ENCODE measurements around the gene PPARG.
"Not testable (repeated sequence)": the region's sequence is repeated elsewhere in the genome, so short reads cannot be mapped to it uniquely, and the experiment has no call there.

Gene PPARG

GRCh38 chr3:12288182-12289129, at the start of gene PPARG:
PPARG (plus strand) TSS chr3:12289070; CDS start chr3:12379712, 90,642 bp downstream.
- in situ Hi-C loops (cut with MboI; ENCODE audit: low sequenced_read_pairs): no loop called here

DNA sequence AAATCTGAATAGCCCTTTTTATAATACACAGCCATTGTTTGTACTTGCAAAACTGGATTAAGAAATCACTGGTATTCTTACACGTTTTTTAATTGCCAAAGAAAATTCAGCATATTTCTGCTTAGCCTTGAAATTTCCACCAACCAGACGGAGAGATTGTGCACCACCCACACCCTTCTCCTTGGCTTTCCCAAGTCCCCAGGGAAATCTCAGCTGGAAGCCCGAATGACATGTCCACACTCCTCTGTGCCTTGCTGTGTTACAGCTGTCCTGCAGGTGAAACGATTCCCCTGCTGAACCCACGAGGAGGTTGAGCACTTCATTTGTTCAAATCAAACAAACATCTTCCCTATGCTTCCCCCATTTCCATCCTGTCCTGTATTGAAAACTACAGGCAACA, 49.6 kb upstream of the PPARG start:
- in situ Hi-C loops (cut with MboI; ENCODE audit: low sequenced_read_pairs): no loop called here

DNA sequence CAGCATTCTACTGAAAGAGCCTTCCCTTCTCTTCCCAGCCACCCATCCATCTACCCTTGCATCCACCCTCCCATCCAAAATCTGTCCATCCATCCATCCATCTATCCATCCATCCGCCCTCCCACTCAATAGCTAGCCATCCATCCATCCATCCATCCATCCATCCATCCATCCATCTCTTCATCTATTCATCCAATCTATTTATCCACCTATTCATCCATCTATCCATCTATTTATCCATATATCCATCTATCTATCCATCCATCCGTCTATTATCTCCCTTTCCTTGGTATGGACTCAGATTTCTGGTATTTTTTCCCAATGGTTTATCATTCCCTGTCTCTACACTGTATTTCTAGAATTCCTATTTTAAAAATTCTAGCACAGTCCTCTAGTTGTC, 46.1 kb upstream of the PPARG start:
- in situ Hi-C loops (cut with MboI; ENCODE audit: low sequenced_read_pairs): no loop called here

DNA sequence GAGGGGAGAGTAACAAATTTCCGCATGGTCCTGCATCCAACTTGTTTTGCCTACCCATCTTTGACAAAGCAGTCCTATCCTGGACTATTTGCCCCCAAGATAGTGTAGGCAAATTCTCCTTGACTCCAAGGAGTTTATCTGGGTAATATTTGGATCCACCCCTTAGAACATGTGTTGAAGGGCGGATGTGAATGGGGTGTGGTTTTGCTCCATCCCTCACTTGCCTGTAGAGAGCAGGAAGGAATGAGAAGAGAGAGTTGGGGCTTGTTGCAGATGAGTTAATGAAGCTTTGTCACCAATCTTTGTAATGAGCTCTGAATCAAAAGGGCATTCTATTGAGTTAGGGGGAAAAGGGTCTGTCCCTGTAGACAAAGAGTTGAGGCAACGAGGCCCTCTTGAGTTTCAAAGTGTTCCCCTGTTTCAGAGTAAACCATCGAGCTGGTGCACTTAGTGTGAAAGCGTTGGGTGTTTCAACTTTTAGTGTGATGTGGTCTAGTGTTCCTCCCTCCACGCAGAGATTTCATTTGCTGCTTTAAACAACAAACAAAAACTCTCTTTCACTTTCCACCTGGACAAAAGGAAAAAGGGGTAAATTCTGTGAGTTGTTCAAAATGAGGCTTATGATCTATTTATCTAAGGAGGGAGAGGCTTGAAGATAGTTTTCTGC, 42.2 kb upstream of the PPARG start:
- in situ Hi-C loops (cut with MboI; ENCODE audit: low sequenced_read_pairs): no loop called here

DNA sequence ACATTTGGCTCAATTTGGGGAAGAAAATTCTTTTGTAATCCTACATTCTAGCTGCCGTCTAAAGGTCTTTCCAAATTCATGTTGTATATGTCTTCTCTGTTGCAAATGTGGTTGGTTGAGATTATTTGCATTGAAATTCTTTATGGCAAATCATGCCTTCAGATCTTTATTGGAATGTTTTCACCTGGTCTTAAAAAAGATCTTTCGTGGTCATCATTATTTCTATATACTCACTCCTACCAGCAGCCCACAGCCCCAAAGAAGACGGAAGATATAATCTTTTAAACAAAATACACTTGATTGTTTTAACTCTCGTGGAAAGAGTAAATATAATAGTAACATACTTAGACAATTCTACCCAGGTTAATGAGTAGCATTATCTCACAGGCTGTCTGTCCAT, 41.5 kb upstream of the PPARG start:
- in situ Hi-C loops (cut with MboI; ENCODE audit: low sequenced_read_pairs): no loop called here

DNA sequence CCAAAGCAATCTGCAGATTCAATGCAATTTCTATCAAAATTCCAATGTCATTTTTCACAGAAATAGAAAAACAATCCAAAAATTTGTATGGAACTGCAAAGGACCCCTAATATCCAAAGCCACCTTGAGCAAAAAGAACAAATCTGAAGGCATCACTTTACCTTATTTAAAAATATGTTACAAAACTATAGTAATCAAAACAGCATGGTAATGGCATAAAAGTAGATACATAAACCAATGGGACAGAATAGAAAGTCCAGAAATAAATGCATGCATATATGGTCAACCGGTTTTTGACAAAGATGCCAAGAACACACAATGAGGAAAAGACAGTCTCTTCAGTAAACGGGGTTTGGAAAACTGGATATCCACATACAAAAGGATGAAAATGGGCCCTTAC, 39.4 kb upstream of the PPARG start:
- in situ Hi-C loops (cut with MboI; ENCODE audit: low sequenced_read_pairs): no loop called here

DNA sequence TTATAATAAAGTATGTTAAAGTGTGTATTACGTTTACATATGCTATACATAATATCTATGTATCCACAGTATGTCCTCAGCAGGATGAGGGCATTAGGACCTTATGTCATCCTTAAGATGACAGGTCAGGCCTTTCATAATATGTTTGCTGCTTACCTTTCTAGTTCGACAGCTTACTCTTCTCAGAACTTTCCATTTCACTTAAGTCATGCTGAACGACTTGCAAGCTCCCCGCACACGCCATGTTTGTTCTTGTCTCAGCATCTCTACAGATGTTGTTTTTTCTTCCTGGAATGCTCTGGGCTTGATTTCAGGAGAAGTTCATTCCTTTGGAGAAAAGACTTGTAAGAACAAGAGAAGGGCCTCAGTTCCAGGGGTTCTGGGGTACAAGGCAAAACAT, 36.0 kb upstream of the PPARG start:
- in situ Hi-C loops (cut with MboI; ENCODE audit: low sequenced_read_pairs): no loop called here

DNA sequence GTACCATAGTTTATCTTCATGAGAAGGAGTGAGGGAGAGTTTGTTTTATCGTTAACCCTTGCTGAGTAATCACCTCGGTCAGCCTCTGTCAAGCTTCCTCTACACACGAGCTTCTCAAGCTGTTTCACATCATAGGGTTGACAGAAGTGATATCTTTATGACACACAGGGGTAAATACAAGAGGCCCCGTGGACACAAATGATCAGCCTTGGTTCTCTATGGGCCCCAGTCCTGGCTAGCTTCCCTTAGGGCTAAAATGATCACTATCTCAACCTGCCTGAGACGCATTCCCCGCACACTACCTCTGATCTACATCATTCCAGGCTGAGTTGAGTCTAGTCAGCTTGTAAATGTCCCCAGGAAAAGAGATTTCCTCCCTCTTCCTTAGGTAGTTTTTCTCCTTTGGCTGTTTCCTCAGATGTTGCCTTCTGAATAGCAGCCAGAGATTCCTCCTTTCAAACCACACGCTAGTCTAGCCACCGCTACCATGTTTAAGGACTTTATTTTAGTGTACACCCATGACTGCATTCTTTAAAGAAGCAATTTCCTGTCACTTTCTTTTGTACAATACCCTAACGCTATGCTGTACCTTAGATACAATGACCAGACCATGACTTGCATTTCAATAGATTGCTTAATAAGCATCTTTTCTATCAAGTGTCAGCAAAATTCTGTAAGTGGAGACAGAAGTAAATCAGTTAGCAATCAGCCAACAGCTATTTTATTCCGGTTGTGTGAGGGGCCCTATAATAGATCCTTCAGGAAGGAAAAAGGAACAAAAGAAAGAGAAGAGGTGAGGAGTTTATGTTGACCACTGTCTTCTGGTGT, 35.1 kb upstream of the PPARG start:
- in situ Hi-C loops (cut with MboI; ENCODE audit: low sequenced_read_pairs): no loop called here

DNA sequence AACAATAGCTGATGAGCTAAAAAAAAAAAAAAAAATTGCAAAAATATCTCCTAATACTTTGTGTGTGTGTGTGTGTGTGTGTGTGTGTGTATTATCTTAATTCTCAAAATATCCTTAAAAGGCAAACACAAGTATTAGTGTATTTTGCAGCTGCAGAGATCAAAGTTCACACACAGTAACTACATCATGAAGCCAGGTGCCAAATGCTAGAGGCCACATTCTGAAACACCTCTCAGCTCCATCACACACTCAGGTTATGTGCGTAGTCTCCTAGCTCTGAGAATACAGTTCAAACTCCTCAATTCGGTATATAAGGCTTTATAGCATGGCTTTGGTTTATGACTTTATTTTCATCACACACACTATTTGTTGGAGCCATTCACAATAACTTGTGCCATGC, 33.5 kb upstream of the PPARG start:
- in situ Hi-C loops (cut with MboI; ENCODE audit: low sequenced_read_pairs): no loop called here

- in situ Hi-C loops (cut with MboI; ENCODE audit: low sequenced_read_pairs): no loop called here
Measured at GRCh38 chr3:12258911-12259310, 30.0 kb upstream of the PPARG start.

DNA sequence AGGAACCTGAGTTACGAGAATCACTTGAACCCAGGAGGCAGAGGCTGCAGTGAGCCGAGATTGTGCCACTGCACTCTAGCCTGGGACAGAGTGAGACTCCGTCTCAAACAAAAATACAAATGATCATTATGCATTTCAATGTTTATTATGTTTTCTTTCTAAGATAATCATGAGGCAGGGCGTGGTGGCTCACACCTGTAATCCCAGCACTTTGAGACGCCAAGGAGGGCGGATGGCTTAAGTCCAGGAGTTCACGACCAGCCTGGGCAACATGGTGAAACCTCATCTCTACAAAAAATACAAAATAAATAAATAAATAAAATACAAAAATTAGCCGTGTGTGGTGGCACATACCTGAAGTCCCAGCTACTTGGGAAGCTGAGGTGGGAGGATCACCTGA, 26.7 kb upstream of the PPARG start:
- in situ Hi-C loops (cut with MboI; ENCODE audit: low sequenced_read_pairs): not testable (repeated sequence)

- in situ Hi-C loops (cut with MboI; ENCODE audit: low sequenced_read_pairs): no loop called here
Measured at GRCh38 chr3:12265508-12265907, 23.4 kb upstream of the PPARG start.

DNA sequence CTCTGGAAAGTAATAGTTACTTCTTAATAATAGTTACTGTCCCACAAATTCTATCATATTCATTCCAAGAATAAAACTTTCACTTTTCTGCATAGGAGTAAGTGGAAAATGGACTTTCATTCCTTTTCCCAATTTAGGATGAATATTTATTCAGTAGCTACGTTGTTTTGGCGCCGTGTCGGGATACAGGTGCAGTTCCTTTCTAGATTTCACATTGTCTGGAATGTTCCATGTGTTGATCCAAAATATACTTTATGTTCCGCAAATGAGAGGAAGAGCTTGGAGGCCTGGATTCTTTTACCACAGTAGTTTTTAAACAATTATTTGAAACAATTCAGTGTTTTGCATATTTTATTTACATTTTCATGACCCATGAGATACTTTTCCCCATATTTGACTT, 22.8 kb upstream of the PPARG start:
- in situ Hi-C loops (cut with MboI; ENCODE audit: low sequenced_read_pairs): no loop called here

GRCh38 chr3:12267376-12268030, 21.4 kb upstream of the PPARG start:
- in situ Hi-C loops (cut with MboI; ENCODE audit: low sequenced_read_pairs): no loop called here

- in situ Hi-C loops (cut with MboI; ENCODE audit: low sequenced_read_pairs): no loop called here
Measured at GRCh38 chr3:12268049-12268735, 20.7 kb upstream of the PPARG start.

DNA sequence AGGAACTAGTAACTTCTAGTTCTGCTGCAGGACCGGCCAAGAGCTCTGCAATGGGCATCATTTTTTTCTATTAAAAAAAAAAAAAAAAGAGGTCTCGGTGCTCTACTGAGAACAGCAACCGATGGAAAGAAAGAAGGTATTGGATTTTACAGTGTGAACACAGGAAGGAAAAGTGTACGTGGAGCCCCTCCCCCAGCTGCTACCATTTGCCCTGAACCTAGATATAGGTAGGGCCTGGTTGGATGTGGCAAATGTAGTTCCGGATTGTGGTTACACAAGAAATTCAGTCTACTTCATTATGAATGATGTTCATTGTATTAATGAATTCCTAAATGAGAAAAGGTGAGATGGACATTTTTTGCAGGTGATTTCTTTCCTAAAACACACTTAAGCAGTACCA, 17.9 kb upstream of the PPARG start:
- in situ Hi-C loops (cut with MboI; ENCODE audit: low sequenced_read_pairs): no loop called here

DNA sequence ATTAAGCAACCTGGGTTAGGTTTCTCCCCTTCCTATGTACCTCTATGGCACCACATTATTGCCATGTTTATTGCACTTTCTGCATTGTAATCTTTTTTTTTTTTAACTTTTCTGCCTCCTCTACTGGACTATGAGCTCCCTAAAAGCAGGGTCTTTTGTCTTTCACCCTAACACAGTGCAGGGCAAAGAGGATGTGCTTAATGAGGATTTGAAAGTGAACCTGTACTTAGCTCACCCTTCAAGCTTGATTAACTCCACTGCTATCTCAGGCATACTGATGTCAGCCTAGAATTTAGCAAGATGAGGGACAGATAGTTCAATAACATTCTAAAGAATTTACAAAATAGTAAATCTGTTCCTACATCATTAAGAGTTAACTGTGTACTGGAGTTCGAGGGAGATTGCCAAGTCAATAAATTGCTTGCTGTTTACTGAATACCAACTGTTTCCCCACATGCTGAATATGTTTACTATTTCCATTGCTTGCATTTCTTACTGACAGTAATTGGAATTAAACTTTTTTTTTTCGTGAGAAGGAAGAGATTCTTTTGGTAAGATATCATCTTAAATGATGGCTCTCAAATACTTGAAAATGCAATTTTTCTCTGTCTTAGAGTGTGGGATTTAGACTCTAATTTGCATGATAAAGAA, 15.7 kb upstream of the PPARG start:
- in situ Hi-C loops (cut with MboI; ENCODE audit: low sequenced_read_pairs): no loop called here

- in situ Hi-C loops (cut with MboI; ENCODE audit: low sequenced_read_pairs): no loop called here
Measured at GRCh38 chr3:12275974-12276650, 12.8 kb upstream of the PPARG start.

DNA sequence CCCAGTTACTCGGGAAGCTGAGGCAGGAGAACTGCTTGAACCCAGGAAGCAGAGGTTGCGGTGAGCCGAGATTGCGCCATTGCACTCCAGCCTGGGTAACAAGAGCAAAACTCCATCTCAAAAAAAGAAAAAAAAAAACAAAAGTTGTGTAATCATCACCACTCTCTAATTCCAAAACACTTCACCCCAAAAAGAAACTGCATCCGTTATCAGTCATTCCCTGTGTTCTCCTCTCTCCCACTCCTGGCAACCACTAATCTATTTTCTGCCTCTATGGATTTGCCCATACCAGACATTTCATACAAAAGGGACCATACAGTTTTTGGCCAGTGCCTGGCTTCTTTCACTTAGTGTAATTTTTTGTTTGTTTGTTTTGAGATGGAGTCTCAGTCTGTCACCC, 12.0 kb upstream of the PPARG start:
- in situ Hi-C loops (cut with MboI; ENCODE audit: low sequenced_read_pairs): not testable (repeated sequence)

All from HL-60/S4 (cell line).